ENCODE data around the gene SPA17.

The SPA17 gene

GRCh38 chr11:124745270-124745834 lies 71.6 kb downstream of the SPA17 start:
- H3K4me3 ChIP-seq (ENCODE audit: low read depth in 1 of 2, low read length in 2 of 2) = no peak overlapping the region
- H3K27me3 ChIP-seq (ENCODE audit: control insufficient read depth in 1 of 2, insufficient read depth in 2 of 2, low read length in 2 of 2) = peaks cover 72 to 91% of the 10 kb centered on the region in 2 donors

GRCh38 chr11:124745835-124746620 lies 72.3 kb downstream of the SPA17 start:
- H3K27me3 ChIP-seq (ENCODE audit: control insufficient read depth in 1 of 2, insufficient read depth in 2 of 2, low read length in 2 of 2) = peaks cover 70 to 85% of the 10 kb centered on the region in 2 donors
- H3K9ac ChIP-seq (ENCODE audit: low read length) = no peak overlapping the region
- H3K4me1 ChIP-seq (ENCODE audit: insufficient read depth, low read length) = peaks cover 8% of the 10 kb centered on the region
- no peak overlapping the region for H3K27ac ChIP-seq (ENCODE audit: low read depth, low read length)
- no peaks in the 10 kb centered on the region for H3K36me3 ChIP-seq (ENCODE audit: insufficient read depth, low read length)
- no peaks in the 10 kb centered on the region for H3K9me3 ChIP-seq (ENCODE audit: low read length)
- peak overlapping the region; percentile 41 to 65 for H3K4me3 ChIP-seq (ENCODE audit: low read depth in 1 of 2, low read length in 2 of 2)

More at GRCh38 chr11:124745270-124745834, 71.6 kb downstream of the SPA17 start:
- Histone ChIP-seq H3K4me1 (ENCODE audit: insufficient read depth, low read length) (peaks cover 13% of the 10 kb centered on the region), H3K9ac (ENCODE audit: low read length) (no peak overlapping the region), H3K36me3 (ENCODE audit: insufficient read depth, low read length) (no peaks in the 10 kb centered on the region), H3K9me3 (ENCODE audit: low read length) (no peaks in the 10 kb centered on the region), H3K27ac (ENCODE audit: low read depth, low read length) (no peak overlapping the region)

GRCh38 chr11:124746621-124747243 lies 73.0 kb downstream of the SPA17 start:
- Histone ChIP-seq H3K27ac (ENCODE audit: low read depth, low read length) (no peak overlapping the region), H3K27me3 (ENCODE audit: control insufficient read depth in 1 of 2, insufficient read depth in 2 of 2, low read length in 2 of 2) (peaks cover 67 to 85% of the 10 kb centered on the region in 2 donors), H3K36me3 (ENCODE audit: insufficient read depth, low read length) (no peaks in the 10 kb centered on the region), H3K4me3 (ENCODE audit: low read depth in 1 of 2, low read length in 2 of 2) (peak overlapping the region; percentile 41 to 65), H3K4me1 (ENCODE audit: insufficient read depth, low read length) (peaks cover 8% of the 10 kb centered on the region), H3K9ac (ENCODE audit: low read length) (no peak overlapping the region), H3K9me3 (ENCODE audit: low read length) (no peaks in the 10 kb centered on the region)
